GM19397 (cell line): Measurements from ENCODE around the gene LAMB4.

Source experiments
- ATAC-seq: cut with Tn5 transposase; IDR thresholded peaks from one replicate; pipeline ENCODE4 v1.9.1; 2021; ENCODE audit warnings: mild to moderate bottlenecking, moderate library complexity; ENCODE audit not compliant: unreplicated experiment

The LAMB4 gene, protein sequence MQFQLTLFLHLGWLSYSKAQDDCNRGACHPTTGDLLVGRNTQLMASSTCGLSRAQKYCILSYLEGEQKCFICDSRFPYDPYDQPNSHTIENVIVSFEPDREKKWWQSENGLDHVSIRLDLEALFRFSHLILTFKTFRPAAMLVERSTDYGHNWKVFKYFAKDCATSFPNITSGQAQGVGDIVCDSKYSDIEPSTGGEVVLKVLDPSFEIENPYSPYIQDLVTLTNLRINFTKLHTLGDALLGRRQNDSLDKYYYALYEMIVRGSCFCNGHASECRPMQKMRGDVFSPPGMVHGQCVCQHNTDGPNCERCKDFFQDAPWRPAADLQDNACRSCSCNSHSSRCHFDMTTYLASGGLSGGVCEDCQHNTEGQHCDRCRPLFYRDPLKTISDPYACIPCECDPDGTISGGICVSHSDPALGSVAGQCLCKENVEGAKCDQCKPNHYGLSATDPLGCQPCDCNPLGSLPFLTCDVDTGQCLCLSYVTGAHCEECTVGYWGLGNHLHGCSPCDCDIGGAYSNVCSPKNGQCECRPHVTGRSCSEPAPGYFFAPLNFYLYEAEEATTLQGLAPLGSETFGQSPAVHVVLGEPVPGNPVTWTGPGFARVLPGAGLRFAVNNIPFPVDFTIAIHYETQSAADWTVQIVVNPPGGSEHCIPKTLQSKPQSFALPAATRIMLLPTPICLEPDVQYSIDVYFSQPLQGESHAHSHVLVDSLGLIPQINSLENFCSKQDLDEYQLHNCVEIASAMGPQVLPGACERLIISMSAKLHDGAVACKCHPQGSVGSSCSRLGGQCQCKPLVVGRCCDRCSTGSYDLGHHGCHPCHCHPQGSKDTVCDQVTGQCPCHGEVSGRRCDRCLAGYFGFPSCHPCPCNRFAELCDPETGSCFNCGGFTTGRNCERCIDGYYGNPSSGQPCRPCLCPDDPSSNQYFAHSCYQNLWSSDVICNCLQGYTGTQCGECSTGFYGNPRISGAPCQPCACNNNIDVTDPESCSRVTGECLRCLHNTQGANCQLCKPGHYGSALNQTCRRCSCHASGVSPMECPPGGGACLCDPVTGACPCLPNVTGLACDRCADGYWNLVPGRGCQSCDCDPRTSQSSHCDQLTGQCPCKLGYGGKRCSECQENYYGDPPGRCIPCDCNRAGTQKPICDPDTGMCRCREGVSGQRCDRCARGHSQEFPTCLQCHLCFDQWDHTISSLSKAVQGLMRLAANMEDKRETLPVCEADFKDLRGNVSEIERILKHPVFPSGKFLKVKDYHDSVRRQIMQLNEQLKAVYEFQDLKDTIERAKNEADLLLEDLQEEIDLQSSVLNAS (N-terminal part only)

GRCh38 chr7:108130261-108130660 lies at the start of gene LAMB4:
TSS of gene LAMB4 (minus strand) at chr7:108130361. CDS start at chr7:108123164, 7,197 bp downstream.
- no peak for ATAC-seq

- no peak for ATAC-seq
Observed at GRCh38 chr7:108178398-108178797, 48.2 kb upstream of the LAMB4 start.

DNA sequence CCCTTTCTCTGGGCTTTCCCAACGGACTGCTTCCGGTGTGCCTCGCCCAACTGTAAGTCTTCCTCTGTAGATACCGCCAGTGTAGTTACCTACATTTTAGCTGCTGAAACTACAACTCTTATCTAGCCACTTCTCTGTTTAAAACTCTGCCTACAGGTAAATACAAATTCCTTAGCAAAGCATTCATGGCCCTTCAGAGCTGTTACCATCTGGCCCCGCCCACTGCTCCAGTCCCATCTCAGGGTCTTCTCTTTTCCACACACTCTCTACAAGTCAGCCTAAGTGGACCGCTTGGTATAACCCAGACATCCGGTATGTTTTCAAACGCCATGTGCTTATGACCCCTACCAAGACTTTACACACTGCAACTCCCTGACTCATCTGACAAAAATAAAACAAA lies 41.0 kb upstream of the LAMB4 start:
- ATAC-seq = no peak

- ATAC-seq = no peak
Observed at GRCh38 chr7:108170251-108170650, 40.1 kb upstream of the LAMB4 start.

DNA sequence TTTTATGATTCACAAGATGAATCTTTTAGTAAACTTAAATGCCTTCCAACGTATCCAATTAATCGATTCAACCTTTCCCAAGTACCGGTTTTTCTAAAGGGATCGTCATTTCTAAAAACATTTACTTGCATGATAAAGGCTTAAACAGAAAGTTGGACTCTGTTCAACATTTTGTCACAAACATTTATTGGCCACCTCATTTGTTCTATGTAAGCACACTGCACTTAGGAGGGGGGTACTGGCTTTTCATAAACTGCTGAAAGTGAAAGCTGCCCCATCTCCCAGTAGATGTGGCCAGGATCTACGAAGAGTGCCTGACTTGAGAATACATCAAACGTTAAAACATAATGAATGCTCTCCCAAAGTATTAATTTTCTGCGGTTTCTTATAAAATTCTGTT lies 37.3 kb upstream of the LAMB4 start:
- no peak for ATAC-seq

DNA sequence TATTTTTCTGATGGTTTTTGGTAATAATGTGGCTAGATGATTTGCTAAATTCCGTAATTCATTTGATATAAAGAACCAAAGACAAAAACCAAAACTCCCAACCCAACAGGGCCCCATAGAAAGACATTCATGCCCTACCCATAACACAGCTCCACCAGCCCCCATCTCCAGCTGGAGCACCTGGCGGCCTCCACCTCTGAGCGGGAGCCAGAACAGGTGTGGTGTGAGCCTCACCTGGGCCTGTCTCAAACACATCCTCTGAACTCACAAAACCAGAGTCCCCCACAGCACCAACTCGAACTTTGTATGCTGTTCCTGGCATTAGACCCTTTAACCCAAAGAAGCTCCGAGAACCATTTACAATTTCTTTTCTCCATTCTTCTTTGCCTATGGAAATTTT lies 36.5 kb upstream of the LAMB4 start:
- ATAC-seq = no peak

DNA sequence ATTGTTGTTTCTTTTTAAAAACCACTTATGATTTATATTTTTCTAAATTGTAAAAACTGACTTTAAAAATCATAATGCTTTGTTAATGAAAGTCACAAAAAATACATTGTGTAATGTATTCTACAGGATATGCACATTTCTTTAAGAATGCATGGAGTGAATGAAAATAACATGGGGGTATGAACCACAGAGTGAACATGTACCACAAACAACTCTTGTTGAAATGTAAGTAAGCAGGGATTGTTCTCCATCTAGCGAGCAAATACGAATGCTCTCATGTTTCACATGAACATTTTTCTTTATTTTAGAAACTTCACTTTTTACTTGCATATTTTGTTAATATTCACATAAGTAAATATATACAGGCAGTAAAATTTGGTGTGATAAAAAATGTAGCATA lies 35.6 kb upstream of the LAMB4 start:
- ATAC-seq = no peak

GRCh38 chr7:108164946-108165345 lies 34.8 kb upstream of the LAMB4 start:
- ATAC-seq = no peak

DNA sequence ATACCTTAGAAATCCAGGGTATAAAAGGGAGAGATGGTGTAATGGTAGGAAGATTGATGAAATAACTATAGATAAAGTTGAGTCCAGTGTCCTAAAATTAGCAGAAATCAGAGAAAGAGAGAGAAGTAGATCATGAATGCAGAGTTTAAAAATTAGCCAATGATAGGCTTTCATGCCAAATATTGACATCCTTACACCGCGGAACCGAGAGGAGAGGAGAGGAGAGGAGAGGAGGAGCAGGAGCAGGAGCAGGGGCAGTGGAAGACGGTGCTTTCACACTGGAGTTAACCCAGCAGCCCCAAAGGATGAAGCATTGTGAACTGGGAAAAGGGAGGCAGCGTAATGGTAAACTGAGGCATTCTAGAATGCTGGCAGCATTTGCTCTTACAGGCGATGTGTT lies 34.2 kb upstream of the LAMB4 start:
- no peak for ATAC-seq

DNA sequence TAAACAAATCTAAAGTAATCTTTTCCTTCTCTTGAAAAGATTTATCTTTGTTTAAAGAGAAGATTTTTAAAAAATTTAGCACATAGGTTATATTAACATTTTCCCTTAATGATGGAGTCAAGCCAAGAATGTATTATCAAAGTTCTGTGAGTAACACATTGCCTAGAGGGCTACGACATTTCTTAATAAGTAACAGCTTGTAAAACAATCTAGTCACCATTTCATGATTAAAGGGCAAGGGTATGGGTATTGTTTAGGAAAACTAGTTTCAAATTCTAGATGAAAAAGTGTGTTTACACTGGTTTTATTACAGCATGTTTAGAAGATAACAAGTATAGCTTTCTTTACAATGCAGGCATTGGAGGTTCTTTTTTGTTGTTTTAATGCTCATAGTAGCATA lies 28.6 kb upstream of the LAMB4 start:
- no peak for ATAC-seq

DNA sequence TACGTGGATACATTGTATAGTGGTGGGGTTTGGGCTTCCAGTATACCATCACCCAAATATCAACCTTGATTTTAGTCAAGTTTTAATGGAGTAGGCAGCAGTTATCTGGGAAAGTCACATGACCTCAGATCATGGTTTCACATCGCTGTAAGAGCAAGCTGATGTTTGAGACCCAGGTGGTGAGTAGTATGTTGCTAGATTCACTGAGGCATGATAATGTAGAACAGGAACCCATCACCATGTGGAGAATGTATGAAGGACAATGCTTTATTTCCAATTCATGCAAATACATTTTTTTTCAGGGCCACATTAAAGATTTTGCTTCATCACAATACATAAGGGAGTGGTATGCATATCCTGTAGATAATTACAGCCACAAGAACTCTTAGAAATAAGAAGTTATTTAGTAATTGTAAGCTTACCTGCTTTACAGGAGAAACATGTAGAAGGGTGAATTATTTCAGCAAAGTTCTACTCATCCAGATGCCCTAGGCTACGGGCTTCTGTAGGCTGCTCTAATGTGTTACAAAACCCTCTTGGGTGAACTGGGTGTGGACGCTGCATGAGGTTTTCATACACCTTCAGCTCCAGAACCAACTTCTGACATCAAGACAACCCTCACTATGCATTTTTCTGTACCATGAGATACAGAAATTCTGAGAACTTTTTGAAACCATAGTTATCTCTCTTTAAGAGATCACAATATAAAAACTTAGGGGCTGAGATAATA lies 27.6 kb upstream of the LAMB4 start:
- ATAC-seq = no peak

DNA sequence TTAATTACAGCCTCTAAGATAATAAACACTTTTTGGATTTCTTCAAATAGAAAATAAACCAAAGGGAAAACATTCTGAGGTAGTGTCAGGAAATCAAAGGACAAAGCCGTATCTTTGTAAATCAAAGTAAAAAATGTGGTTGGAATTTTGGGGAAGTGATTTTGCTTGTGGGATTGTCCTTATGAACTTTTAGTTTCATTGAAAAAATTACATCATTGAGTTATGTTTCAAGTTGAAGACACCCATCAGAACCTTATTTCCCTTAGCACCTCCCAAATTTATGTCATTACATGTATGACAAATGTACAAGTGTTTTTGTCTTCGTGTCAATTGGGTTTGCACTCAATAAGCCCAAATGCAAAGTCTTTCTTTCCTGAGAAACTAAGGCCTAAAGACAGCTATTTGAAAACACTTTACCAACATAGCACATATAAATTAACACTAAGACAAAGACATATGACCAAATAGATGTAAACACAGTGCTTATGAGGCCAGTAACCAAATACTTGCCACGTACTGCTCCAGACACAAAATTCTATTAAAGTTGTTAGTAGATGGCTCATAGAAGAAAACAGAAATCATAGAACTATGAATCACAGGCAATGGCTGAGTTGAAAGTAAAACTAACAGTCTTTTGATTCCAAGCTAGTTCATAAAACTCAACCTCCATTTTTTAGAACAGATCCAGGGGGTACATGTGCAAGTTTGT lies 26.9 kb upstream of the LAMB4 start:
- no peak for ATAC-seq

DNA sequence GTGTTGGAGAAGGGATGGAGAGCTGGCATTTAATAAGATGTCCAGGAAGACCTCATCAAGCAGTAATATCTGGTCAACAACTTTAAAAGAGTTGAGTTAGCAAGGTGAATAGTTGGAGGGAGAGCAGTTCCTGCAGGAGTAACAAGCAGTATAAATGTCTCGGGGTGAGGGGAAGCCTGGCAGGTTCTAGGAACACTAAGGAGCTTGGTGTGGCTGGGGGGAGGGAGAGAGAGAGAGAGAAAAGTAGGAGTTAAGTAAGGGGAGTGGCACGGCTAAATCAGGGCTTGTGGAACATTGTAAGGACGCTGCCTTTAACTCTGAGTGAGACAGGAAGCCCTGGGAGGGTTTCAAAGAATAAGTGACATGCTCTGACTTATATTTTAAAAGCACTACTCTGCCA lies 22.0 kb upstream of the LAMB4 start:
- no peak for ATAC-seq

DNA sequence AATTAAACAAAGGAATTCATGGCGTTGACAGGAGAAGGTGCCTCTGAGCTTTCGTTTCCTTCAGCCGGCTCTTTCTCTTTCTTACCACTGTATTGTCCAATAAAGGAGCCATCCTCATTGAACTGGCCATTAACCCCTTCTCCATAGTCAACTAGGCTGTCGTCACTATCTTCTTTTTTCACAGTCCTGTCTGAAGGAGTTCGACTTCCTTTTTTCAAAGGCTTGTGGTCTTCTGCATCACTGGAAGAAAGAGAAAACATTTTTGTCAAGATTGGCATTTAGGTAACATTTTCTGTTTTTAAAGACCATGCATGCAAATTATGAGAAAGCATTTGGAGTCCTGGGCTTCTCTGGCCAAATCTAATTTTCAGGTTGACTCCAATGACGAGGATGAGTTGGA lies 19.7 kb upstream of the LAMB4 start:
- no peak for ATAC-seq

DNA sequence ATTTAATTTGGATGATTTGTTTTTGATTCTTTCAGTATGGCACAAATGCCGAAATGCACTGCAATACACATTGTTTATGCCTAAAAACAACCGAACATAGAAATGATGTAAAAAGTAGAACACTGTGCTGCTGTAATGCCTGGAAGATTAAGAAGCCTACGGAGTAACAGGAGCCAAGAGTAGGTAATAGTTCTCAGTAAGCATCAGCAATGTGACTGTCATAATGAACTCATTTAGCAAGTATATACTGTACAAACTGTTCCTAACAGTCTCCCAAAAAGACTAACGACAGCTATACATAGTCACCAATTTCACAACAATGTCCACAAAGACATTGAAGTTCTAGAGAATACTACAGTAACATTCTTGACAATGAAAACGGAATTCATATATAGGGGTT lies 19.0 kb upstream of the LAMB4 start:
- ATAC-seq = no peak

GRCh38 chr7:108147031-108147563 lies 16.9 kb upstream of the LAMB4 start:
- ATAC-seq = no peak

DNA sequence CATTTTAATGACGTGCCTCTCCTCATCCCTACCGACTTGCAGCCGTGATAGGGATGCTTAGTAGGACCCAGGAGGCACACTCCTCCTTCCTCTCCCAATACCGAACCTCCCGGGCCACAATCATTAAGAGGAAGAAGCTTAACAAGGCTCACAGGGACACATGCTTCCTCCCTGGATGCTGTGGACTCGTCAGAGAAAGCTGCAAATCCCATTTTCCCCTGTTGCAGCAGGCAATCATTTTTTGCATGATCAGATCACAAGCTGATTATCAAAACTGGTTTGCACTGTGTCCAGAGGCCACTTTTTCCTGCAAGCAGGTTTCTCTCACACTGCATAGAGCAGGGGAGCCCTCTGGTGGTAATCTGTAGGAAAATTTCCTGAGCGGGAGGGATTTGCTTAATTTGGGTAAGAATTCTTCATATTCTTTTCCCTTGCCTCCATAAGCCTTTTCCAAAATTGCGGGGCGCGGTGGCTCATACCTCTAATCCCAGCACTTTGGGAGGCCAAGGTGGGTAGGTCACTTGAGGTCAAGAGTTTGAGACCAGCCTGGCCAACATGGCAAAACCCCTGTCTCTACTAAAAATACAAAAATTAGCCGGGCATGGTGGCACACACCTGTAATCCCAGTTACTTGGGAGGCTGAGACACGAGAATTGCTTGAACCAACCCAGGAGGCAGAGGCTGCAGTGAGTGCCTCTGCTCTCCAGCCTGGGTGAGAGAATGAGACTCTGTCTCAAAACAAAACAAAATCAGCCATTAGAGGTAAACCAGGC lies 16.1 kb upstream of the LAMB4 start:
- ATAC-seq = no peak

DNA sequence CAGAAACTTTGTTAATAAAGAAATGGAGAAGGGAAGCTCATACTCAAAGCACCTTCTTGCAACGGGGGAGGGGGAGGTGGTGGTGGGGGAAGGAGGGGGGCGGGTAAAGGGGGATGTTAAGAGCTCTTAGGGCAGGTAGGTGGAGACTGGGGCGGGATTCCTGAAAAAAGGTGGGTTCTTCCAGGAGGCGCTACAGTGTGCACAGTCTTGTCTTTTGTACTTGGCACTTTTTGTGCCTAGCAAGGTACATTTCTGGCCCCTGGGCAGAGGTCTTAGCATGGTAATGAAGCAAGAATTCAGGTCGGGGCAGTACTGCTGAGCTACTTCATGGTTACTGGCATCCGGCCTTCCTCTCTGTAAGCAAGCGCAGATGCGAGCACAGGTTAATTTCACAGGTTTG lies 15.2 kb upstream of the LAMB4 start:
- no peak for ATAC-seq

- no peak for ATAC-seq
Observed at GRCh38 chr7:108144931-108145330, 14.8 kb upstream of the LAMB4 start.
